Transverse colon (tissue), 4 donors: ENCODE results near the gene CHMP4A.

Experiments
- CTCF ChIP-seq, 5 experiments: fragments of 200-600 bp in 3 of 5; fragments of 450-650 bp in 2 of 5; sonication (generic) in 3 of 5; IDR thresholded peaks; 1 replicate in 2 of 5; 2 replicates in 3 of 5; pipeline ENCODE4 v1.5.1; 2016 to 2017; ENCODE audit warnings: antibody characterized with exemption in 5 of 5, inconsistent platforms in 3 of 5, mild to moderate bottlenecking in 2 of 5, moderate library complexity in 1 of 5
- EP300 ChIP-seq: sonication (generic); formaldehyde crosslinking; IDR thresholded peaks from one replicate; pipeline ENCODE4 v1.6.1; 2017; ENCODE audit warnings: antibody characterized with exemption, low read depth
- POLR2A ChIP-seq: fragments of 450-650 bp; IDR thresholded peaks from one replicate; pipeline ENCODE4 v1.6.1; 2016; ENCODE audit warnings: antibody characterized with exemption, mild to moderate bottlenecking, moderate library complexity
- POLR2AphosphoS5 ChIP-seq, 3 donors: sonication (generic); formaldehyde crosslinking; IDR thresholded peaks; one replicate each; pipeline ENCODE4 v1.6.1; 2016; ENCODE audit warnings: antibody characterized with exemption in 3 of 3

- TF ChIP-seq POLR2A, result no peak
- no peak for TF ChIP-seq CTCF (IDR thresholded peaks at IDR 0.05)
- TF ChIP-seq EP300, result no peak
- TF ChIP-seq POLR2AphosphoS5 (IDR thresholded peaks at IDR 0.05), result no peak
Measured at GRCh38 chr14:24194186-24194872, 19.0 kb downstream of the CHMP4A start.
